ENCODE measurements around the gene SNTG2.
A peak's percentile ranks its signal among the peaks of the same experiment; 100 is the strongest.

SNTG2 gene

GRCh38 chr2:950080-950966, at the start of gene SNTG2:
Gene SNTG2 (plus strand): TSS chr2:950849. CDS start chr2:950997, 148 bp downstream.
- Histone ChIP-seq H4K20me1 (ENCODE audit: insufficient read depth, low read length, poor library complexity, severe bottlenecking) (no peaks in the 10 kb centered on the region), H3K9me2 (replicated peaks; ENCODE audit: low read depth, low read length) (no peaks in the 10 kb centered on the region), H2AFZ (ENCODE audit: low read length) (peak within 1 kb of the TSS; percentile 78; the same call in 1 of the 2 replicates), H3K4me1 (ENCODE audit: insufficient read depth, low read length, poor library complexity, severe bottlenecking) (peaks cover 25% of the 10 kb centered on the region), H3K4me2 (ENCODE audit: low read depth, low read length, poor library complexity, severe bottlenecking) (peak within 1 kb of the TSS; percentile 81), H3F3A (ENCODE audit: low read depth) (no peaks in the 10 kb centered on the region), H3K4me3 (ENCODE audit: low read length, poor library complexity, severe bottlenecking) (peak within 1 kb of the TSS; percentile 71), H3K9ac (ENCODE audit: low read depth, low read length, poor library complexity, severe bottlenecking) (peak within 1 kb of the TSS; percentile 55), H3K79me2 (ENCODE audit: insufficient read depth, low read length) (no peaks in the 10 kb centered on the region), H3K9me3 (ENCODE audit: insufficient read depth, low read depth, low read length) (no peaks in the 10 kb centered on the region), H3K36me3 (ENCODE audit: insufficient read depth, low read length) (no peaks in the 10 kb centered on the region), H3K27me3 (ENCODE audit: insufficient read depth, low read length, poor library complexity, severe bottlenecking) (peaks cover 21% of the 10 kb centered on the region)
- no peak for TF ChIP-seq EZH2phosphoT487 (IDR thresholded peaks at IDR 0.05; ENCODE audit: borderline replicate concordance)
- no peak for TF ChIP-seq CTCF (conservative IDR thresholded peaks at IDR 0.05; ENCODE audit: low read length)

DNA sequence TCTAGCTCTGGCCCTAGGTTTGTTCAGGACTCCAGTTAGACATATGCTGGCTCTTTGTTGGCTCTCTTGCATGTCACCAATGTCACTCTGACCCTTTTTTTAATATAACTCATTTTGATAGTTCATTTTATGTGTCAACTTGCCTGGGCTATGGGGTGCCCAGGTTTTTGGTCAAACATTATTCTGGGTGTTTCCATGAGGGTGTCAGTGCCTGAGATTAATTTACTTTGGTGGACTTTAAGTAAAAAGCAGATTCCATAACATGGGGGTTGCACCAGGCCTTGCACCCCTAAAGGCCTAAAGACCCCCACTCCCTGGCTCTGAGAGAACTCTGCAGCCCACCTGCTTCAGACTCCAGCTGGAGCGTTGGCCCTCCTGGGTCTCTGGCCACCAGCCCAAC, 48.1 kb upstream of the SNTG2 start:
- H3K4me2 ChIP-seq (ENCODE audit: low read depth, low read length, poor library complexity, severe bottlenecking) = no peak overlapping the region
- H3K9ac ChIP-seq (ENCODE audit: low read depth, low read length, poor library complexity, severe bottlenecking) = no peak overlapping the region
- no peaks in the 10 kb centered on the region for H3F3A ChIP-seq (ENCODE audit: low read depth)
- 0 out of 2 replicates have a peak, but pooled peaks cover 3% of the 10 kb centered on the region for H3K9me3 ChIP-seq (ENCODE audit: insufficient read depth, low read depth, low read length)
- H2AFZ ChIP-seq (ENCODE audit: low read length) = no peak overlapping the region
- no peaks in the 10 kb centered on the region for H4K20me1 ChIP-seq (ENCODE audit: insufficient read depth, low read length, poor library complexity, severe bottlenecking)
- no peak for TF ChIP-seq CTCF (conservative IDR thresholded peaks at IDR 0.05; ENCODE audit: low read length)
- no peak for TF ChIP-seq EZH2phosphoT487 (IDR thresholded peaks at IDR 0.05; ENCODE audit: borderline replicate concordance)
- H3K4me1 ChIP-seq (ENCODE audit: insufficient read depth, low read length, poor library complexity, severe bottlenecking) = no peaks in the 10 kb centered on the region
- no peaks in the 10 kb centered on the region for H3K79me2 ChIP-seq (ENCODE audit: insufficient read depth, low read length)
- H3K4me3 ChIP-seq (ENCODE audit: low read length, poor library complexity, severe bottlenecking) = no peak overlapping the region
- no peaks in the 10 kb centered on the region for H3K9me2 ChIP-seq (replicated peaks; ENCODE audit: low read depth, low read length)
- no peaks in the 10 kb centered on the region for H3K36me3 ChIP-seq (ENCODE audit: insufficient read depth, low read length)
- H3K27me3 ChIP-seq (ENCODE audit: insufficient read depth, low read length, poor library complexity, severe bottlenecking) = no peaks in the 10 kb centered on the region

DNA sequence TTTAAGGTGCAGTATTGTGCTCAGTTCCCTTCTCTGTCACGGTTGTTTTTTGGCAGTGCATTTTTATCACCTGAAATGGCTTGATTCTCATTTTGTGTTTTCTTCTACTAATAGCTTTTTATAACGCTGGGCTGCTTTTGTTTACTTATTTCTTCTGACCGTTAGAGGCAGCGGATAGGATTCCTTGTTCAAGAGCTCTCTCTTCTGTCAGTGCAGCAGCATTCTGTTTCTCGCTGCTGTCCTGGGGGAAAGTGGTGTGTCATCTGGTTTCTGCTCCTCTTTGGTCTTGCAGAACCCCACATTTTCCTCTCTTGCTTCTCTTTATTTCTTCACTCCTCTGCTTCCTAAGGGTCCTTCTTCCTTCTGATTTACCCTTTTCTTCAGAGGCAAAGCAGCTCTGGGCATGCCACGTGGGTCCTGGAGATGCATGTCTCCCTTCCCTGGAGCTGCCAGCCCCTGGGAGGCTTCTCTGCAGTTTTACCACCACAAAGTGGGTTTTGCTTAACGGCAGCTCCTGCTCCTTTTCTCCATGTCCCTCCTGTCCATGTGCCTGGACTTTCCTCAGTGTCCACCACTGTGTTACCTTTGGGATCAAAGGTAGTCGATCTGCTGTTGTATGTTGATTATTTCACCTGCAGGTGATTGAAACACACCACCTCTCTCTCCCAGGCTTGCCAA, 47.3 kb upstream of the SNTG2 start:
- Histone ChIP-seq H3K4me3 (ENCODE audit: low read length, poor library complexity, severe bottlenecking) (no peak overlapping the region), H3K4me2 (ENCODE audit: low read depth, low read length, poor library complexity, severe bottlenecking) (no peak overlapping the region), H3K9me3 (ENCODE audit: insufficient read depth, low read depth, low read length) (no peaks in the 10 kb centered on the region), H3K27me3 (ENCODE audit: insufficient read depth, low read length, poor library complexity, severe bottlenecking) (no peaks in the 10 kb centered on the region), H3K36me3 (ENCODE audit: insufficient read depth, low read length) (no peaks in the 10 kb centered on the region), H3K4me1 (ENCODE audit: insufficient read depth, low read length, poor library complexity, severe bottlenecking) (no peaks in the 10 kb centered on the region), H3K9ac (ENCODE audit: low read depth, low read length, poor library complexity, severe bottlenecking) (no peak overlapping the region), H3F3A (ENCODE audit: low read depth) (no peaks in the 10 kb centered on the region), H3K79me2 (ENCODE audit: insufficient read depth, low read length) (no peaks in the 10 kb centered on the region), H2AFZ (ENCODE audit: low read length) (no peak overlapping the region), H3K9me2 (replicated peaks; ENCODE audit: low read depth, low read length) (no peaks in the 10 kb centered on the region), H4K20me1 (ENCODE audit: insufficient read depth, low read length, poor library complexity, severe bottlenecking) (no peaks in the 10 kb centered on the region)
- TF ChIP-seq EZH2phosphoT487 (IDR thresholded peaks at IDR 0.05; ENCODE audit: borderline replicate concordance) = no peak
- TF ChIP-seq CTCF (conservative IDR thresholded peaks at IDR 0.05; ENCODE audit: low read length) = no peak
